IPS-18a (cell line): ENCODE measurements around the gene CTNNA1.
"Not testable (repeated sequence)": the region's sequence is repeated elsewhere in the genome, so short reads cannot be mapped to it uniquely, and the experiment has no call there.

Experiments used
- H3K27ac ChIP-seq: one replicate; pipeline ENCODE4 v1.5.1; 2013; ENCODE audit warnings: low read length
- H3K27me3 ChIP-seq: one replicate; pipeline ENCODE4 v1.6.1; 2013; ENCODE audit warnings: mild to moderate bottlenecking, low read length; ENCODE audit not compliant: control insufficient read depth, insufficient read depth
- H3K36me3 ChIP-seq: one replicate; pipeline ENCODE4 v1.6.1; 2013; ENCODE audit warnings: low read depth, low read length; ENCODE audit not compliant: control insufficient read depth
- H3K4me1 ChIP-seq: one replicate; pipeline ENCODE4 v1.6.1; 2013; ENCODE audit warnings: low read depth, low read length; ENCODE audit not compliant: control insufficient read depth
- H3K4me3 ChIP-seq: one replicate; pipeline ENCODE4 v1.5.1; 2013; ENCODE audit warnings: low read length
- H3K9ac ChIP-seq: one replicate; pipeline ENCODE4 v1.6.1; 2013; ENCODE audit warnings: mild to moderate bottlenecking, low read length, moderate library complexity
- H3K9me3 ChIP-seq: one replicate; pipeline ENCODE4 v1.6.1; 2013; ENCODE audit warnings: low read depth, low read length; ENCODE audit not compliant: control insufficient read depth

The CTNNA1 gene

DNA sequence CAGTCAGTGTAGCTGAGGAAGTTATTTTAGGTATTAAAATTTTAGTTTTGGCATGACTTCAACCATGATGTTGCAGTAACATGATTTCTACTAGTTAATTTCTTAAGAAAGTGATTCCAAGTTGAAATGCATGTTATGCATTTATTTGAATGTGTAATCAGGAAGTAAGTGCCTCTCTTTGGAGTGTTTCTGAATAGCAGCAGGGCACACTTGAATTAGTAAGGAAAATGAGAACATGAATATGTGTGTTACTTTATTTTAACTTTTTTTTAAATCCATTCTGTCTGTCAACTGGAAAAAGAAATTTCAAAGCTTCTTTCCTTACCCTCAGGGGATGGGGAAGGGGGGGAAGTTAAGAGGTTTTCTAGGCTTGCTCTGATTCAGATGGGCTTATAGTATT is 40.4 kb downstream of the CTNNA1 start:
- Histone ChIP-seq H3K27me3 (no peaks in the 10 kb centered on the region), H3K9me3 (no peaks in the 10 kb centered on the region), H3K36me3 (peaks cover 4% of the 10 kb centered on the region), H3K9ac (no peak overlapping the region), H3K4me3 (no peak overlapping the region), H3K27ac (no peak overlapping the region), H3K4me1 (no peaks in the 10 kb centered on the region)

DNA sequence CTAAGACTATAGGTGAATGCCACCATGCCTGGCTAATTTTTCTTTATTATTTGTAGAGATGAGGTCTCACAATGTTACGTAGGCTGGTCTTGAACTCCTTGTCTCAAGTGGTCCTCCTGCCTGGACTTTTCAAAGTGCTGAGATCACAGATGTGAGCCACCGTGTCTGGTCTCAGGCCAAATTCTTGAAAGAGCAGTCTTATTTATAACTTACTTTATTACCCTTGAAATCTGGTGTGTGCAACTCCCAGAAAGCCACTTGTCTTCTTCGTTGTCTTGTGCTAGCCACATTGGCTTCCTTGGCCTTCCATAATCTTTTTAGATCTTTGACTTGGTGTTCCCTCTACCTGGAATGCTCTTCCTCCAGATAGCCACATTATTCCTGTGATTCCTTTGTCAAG is 50.1 kb downstream of the CTNNA1 start:
- Histone ChIP-seq H3K27me3 (no peaks in the 10 kb centered on the region), H3K4me1 (no peaks in the 10 kb centered on the region), H3K9ac (no peak overlapping the region), H3K9me3 (no peaks in the 10 kb centered on the region), H3K4me3 (no peak overlapping the region), H3K36me3 (no peaks in the 10 kb centered on the region), H3K27ac (no peak overlapping the region)

DNA sequence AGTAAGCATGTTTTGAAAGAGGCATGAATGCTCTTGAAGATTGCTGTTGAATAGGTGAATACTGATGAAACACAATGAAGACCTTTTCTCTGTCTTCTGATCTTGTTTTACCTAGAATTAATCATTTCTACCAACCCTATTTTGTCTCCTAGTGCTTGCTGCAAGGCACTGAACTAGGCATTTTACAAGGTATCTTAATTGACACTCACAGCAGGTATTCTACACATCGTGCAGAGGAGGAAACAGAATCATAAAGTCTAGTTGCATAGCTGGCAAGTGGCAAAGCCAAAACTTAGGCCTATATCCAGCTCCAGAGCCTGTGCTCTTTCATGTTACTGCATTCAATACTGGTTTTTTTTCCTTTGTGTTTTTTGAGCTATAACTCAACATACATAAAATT is 50.7 kb downstream of the CTNNA1 start:
- Histone ChIP-seq H3K27me3 (no peaks in the 10 kb centered on the region), H3K9me3 (no peaks in the 10 kb centered on the region)

DNA sequence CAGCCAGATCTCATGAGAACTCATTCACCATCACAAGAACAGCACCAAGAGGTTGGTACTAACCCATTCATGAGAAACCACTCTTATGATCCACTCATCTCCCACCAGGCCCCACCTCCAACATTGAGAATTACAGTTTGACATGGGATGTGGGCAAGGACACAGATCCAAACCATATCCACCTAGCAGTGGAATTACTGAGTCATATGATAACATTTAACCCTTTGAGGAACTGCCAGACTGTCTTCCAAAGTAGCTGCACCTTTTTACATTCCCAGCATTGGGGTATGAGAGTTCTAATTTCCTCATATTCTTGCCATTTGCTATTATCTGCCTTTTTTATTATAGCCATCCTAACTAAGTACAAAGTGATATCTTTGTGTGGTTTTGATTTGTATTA is 51.9 kb downstream of the CTNNA1 start:
- H3K4me3 ChIP-seq: no peak overlapping the region
- H3K36me3 ChIP-seq: peaks cover 3% of the 10 kb centered on the region
- H3K9ac ChIP-seq: no peak overlapping the region
- H3K4me1 ChIP-seq: no peaks in the 10 kb centered on the region
- no peaks in the 10 kb centered on the region for H3K27me3 ChIP-seq
- no peak overlapping the region for H3K27ac ChIP-seq
- H3K9me3 ChIP-seq: no peaks in the 10 kb centered on the region

More for the DNA sequence above, 50.7 kb downstream of the CTNNA1 start:
- Histone ChIP-seq H3K9ac (no peak overlapping the region), H3K4me3 (no peak overlapping the region), H3K27ac (no peak overlapping the region), H3K36me3 (no peaks in the 10 kb centered on the region), H3K4me1 (no peaks in the 10 kb centered on the region)

DNA sequence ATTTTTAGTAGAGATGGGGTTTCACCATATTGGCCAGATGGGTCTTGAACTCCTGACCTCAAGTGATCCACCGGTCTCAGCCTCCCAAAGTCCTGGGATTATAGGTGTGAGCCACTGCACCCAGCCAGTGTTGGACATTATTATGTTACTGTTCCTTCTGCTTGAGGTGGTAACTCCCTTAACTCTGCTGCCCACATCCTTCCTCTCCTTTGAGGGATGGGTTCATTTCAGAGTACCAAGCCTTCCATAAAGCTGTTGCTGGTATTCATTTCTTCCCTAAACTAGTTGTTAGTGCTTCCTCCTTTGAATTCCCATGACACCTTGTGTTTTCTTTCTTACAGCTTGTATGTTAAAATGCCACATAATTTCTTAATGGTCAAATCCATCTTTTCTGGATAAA is 54.0 kb downstream of the CTNNA1 start:
- Histone ChIP-seq H3K9me3 (no peaks in the 10 kb centered on the region), H3K27me3 (no peaks in the 10 kb centered on the region), H3K4me1 (no peaks in the 10 kb centered on the region), H3K4me3 (no peak overlapping the region), H3K9ac (no peak overlapping the region), H3K27ac (no peak overlapping the region), H3K36me3 (peaks cover 10% of the 10 kb centered on the region)

DNA sequence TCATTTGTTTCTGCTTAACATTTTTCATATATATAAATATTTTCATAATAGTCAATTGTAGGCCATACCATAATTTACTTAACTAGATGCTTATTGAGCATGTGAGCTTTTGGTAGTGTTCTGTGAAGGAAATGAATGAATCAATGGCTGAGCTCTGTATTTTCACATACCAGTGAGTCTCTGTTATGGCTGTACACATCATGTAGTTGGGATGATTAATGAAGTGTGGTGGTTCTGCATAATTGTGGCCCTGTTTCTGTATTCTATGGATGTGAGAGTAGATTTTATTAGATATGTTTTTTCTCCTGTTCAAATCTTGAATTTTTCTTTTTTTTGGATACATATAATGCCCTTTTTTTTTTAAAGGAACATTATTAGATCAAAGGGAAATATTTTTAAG is 56.2 kb downstream of the CTNNA1 start:
- Histone ChIP-seq H3K9me3 (no peaks in the 10 kb centered on the region), H3K36me3 (peaks cover 23% of the 10 kb centered on the region), H3K9ac (no peak overlapping the region), H3K4me3 (no peak overlapping the region), H3K27me3 (no peaks in the 10 kb centered on the region), H3K27ac (no peak overlapping the region), H3K4me1 (no peaks in the 10 kb centered on the region)

DNA sequence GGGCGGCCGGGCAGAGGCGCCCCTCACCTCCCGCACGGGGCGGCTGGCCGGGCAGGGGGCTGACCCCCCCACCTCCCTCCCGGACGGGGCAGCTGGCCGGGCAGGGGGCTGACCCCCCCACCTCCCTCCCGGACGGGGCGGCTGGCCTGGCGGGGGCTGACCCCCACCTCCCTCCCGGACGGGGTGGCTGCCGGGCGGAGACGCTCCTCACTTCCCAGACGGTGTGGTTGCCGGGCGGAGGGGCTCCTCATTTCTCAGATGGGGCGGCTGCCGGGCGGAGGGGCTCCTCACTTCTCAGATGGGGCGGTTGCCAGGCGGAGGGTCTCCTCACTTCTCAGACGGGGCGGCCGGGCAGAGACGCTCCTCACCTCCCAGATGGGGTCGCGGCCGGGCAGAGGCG is 57.6 kb downstream of the CTNNA1 start:
- not testable (repeated sequence) for H3K27me3 ChIP-seq, H3K4me1 ChIP-seq, H3K4me3 ChIP-seq, H3K9me3 ChIP-seq, H3K27ac ChIP-seq, H3K9ac ChIP-seq
- H3K36me3 ChIP-seq: peaks cover 29% of the 10 kb centered on the region

DNA sequence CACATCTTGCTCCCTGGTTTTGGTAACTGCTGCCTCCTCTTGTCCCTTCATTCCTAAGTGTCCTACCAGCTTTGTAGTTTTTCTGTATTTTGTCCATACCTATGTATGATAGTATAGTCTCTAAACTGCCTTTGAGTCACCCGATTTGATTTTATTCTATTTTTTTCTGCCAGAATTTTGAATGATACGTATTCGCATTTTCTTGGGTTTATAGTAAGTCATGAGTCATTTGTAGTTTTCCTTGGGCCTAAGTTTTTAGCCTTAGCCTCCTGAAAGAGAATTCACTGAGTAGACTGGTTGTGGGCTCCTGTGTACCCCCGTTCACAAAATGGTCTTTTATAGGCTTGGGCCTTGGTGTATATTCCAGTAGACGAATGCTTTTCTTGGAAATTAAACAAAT is 62.3 kb downstream of the CTNNA1 start:
- no peak overlapping the region for H3K27ac ChIP-seq
- no peaks in the 10 kb centered on the region for H3K4me1 ChIP-seq
- no peaks in the 10 kb centered on the region for H3K9me3 ChIP-seq
- H3K27me3 ChIP-seq: no peaks in the 10 kb centered on the region
- peaks cover 23% of the 10 kb centered on the region for H3K36me3 ChIP-seq
- H3K9ac ChIP-seq: no peak overlapping the region
- H3K4me3 ChIP-seq: no peak overlapping the region

DNA sequence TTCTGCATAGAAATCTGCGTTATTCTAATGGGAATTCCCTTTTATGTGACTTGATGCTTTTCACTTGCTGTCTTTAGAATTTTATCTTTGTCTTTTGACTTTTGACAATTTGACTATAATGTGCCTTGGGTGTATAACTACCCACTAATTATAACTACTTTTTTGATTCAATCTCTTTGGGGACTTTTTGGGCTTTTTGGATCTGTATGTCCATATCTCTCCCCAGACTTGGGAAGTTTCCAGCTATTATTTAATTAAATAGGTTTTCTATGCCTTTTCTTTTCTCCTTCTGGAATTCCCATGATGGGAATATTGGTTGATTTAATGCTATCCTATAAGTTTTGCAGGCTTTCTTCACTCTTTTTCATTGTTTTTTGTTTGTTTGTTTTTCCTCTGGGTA is 64.0 kb downstream of the CTNNA1 start:
- H3K9ac ChIP-seq: no peak overlapping the region
- no peaks in the 10 kb centered on the region for H3K4me1 ChIP-seq
- H3K36me3 ChIP-seq: peaks cover 18% of the 10 kb centered on the region
- no peak overlapping the region for H3K4me3 ChIP-seq
- no peaks in the 10 kb centered on the region for H3K9me3 ChIP-seq
- no peaks in the 10 kb centered on the region for H3K27me3 ChIP-seq
- no peak overlapping the region for H3K27ac ChIP-seq

DNA sequence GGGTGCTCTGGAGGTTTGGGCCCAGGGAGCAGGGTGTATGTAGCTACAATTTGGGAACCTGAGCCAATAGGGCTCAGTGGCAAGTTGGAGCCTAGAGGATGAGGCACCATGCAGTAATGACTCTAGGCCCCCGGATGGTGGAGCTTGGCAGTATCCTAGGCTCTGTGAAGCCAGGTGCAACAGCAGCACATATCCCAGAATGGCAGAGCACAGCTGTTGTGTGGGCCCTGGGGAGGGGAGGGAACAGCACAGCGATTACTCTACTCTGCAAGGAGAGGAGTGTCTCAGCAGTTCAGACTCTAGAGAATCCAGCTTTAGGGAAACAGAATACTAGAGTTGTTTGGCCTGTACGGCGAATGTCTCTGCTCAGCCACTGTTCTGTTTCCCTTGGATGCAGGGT is 65.9 kb downstream of the CTNNA1 start:
- no peaks in the 10 kb centered on the region for H3K27me3 ChIP-seq

DNA sequence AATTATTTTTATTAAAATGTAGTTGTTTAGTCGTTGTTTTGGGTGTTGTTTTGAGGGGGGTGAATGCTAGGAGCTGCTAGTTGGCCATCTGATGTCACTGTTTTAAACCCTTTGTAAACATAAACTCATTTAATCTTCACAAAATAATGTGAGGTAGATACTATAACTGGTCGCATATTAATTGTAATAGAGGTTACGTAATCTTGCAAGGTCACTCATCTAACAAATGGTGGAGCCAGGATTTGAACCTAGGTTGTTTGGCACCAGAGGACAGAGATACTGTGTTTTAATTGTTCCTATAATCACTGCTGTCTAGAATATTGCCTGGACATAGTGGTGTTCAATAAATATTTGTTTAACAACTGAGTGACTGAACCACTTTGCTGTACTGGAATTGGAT is 67.5 kb downstream of the CTNNA1 start:
- H3K27ac ChIP-seq: no peak overlapping the region
- no peaks in the 10 kb centered on the region for H3K27me3 ChIP-seq
- no peaks in the 10 kb centered on the region for H3K9me3 ChIP-seq
- peaks cover 6% of the 10 kb centered on the region for H3K36me3 ChIP-seq
- H3K4me3 ChIP-seq: no peak overlapping the region
- H3K4me1 ChIP-seq: no peaks in the 10 kb centered on the region
- H3K9ac ChIP-seq: peak overlapping the region; percentile 6

More for the DNA sequence above, 65.9 kb downstream of the CTNNA1 start:
- Histone ChIP-seq H3K9ac (no peak overlapping the region), H3K9me3 (no peaks in the 10 kb centered on the region), H3K4me3 (no peak overlapping the region), H3K36me3 (peaks cover 6% of the 10 kb centered on the region), H3K27ac (no peak overlapping the region), H3K4me1 (no peaks in the 10 kb centered on the region)

DNA sequence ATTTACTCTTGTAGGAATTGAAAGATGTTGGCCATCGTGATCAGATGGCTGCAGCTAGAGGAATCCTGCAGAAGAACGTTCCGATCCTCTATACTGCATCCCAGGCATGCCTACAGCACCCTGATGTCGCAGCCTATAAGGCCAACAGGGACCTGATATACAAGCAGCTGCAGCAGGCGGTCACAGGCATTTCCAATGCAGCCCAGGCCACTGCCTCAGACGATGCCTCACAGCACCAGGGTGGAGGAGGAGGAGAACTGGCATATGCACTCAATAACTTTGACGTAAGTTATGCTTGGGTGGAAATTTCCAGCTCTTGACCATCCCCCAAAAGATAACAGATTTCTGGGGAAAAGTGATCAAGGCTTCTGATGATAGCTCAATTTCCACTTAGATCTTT is 71.3 kb downstream of the CTNNA1 start:
- peaks cover 34% of the 10 kb centered on the region for H3K36me3 ChIP-seq
- H3K9me3 ChIP-seq: no peaks in the 10 kb centered on the region
- H3K27ac ChIP-seq: no peak overlapping the region

More for the DNA sequence above, 71.3 kb downstream of the CTNNA1 start:
- Histone ChIP-seq H3K4me1 (no peaks in the 10 kb centered on the region), H3K4me3 (no peak overlapping the region), H3K27me3 (no peaks in the 10 kb centered on the region), H3K9ac (no peak overlapping the region)
